Measurements from ENCODE around the gene TRMO.

DNA sequence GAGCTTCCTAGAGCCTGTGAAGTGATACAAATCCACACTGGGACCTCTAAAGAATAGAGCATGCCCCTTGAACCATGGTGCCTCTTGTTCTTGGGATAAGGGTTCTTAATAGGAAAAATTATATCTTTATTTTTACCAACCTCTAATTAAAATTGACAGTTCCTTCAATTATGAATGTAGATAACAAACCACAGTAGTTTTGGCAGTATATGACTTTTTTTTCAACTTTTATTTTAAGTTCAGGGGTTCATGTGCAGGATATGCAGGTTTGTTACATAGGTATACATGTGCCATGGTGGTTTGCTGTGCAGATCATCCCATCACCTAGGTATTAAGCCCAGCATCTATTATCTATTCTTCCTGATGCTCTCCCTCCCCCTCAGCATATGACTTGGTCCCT lies 14.7 kb upstream of the TRMO start:
- TF ChIP-seq EZH2 (optimal IDR thresholded peaks at IDR 0.05; ENCODE audit: low read depth, low read length) (no peak), EZH2phosphoT487 (IDR thresholded peaks at IDR 0.05; ENCODE audit: low read length) (no peak)
- TF ChIP-seq, protein P1, sequence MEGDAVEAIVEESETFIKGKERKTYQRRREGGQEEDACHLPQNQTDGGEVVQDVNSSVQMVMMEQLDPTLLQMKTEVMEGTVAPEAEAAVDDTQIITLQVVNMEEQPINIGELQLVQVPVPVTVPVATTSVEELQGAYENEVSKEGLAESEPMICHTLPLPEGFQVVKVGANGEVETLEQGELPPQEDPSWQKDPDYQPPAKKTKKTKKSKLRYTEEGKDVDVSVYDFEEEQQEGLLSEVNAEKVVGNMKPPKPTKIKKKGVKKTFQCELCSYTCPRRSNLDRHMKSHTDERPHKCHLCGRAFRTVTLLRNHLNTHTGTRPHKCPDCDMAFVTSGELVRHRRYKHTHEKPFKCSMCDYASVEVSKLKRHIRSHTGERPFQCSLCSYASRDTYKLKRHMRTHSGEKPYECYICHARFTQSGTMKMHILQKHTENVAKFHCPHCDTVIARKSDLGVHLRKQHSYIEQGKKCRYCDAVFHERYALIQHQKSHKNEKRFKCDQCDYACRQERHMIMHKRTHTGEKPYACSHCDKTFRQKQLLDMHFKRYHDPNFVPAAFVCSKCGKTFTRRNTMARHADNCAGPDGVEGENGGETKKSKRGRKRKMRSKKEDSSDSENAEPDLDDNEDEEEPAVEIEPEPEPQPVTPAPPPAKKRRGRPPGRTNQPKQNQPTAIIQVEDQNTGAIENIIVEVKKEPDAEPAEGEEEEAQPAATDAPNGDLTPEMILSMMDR (IDR thresholded peaks at IDR 0.05; ENCODE audit: low read length): no peak

All from MM.1S (cell line).